Loucy (cell line): ENCODE results near the gene PHF21B.

ENCODE experiments used
- CTCF ChIP-seq: fragments of 200-600 bp; sonication (generic); conservative IDR thresholded peaks from 2 replicates; pipeline ENCODE4 v1.5.1; 2014; ENCODE audit warnings: mild to moderate bottlenecking, antibody characterized with exemption, low read length
- EZH2phosphoT487 ChIP-seq: fragments of 200-600 bp; IDR thresholded peaks from 2 replicates; pipeline ENCODE4 v1.6.1; 2018; ENCODE audit warnings: antibody characterized with exemption, mild to moderate bottlenecking, moderate library complexity, borderline replicate concordance

GRCh38 chr22:45007391-45008185 lies 2.2 kb downstream of the PHF21B start:
- no peak for TF ChIP-seq CTCF
- TF ChIP-seq EZH2phosphoT487, result no peak
